ENCODE measurements around the gene HELZ2.

HELZ2 gene

GRCh38 chr20:63538204-63539091, 35.6 kb downstream of the HELZ2 start:
- no peak for DNase-seq (ENCODE audit: low read depth)

GRCh38 chr20:63537525-63538203, 36.4 kb downstream of the HELZ2 start:
- DNase-seq (ENCODE audit: low read depth): peak; percentile 82

- DNase-seq (ENCODE audit: low read depth): no peak
These were observed 37.0 kb downstream of the HELZ2 start, which contains the start of gene PTK6 for GRCh38 chr20:63536997-63537524. Gene PTK6 (minus strand): TSS chr20:63537376. CDS start chr20:63537314, 62 bp downstream.

GRCh38 chr20:63536241-63536977, 37.6 kb downstream of the HELZ2 start:
- DNase-seq (ENCODE audit: low read depth): no peak

- no peak for DNase-seq (ENCODE audit: low read depth)
These were observed 39.0 kb downstream of the HELZ2 start for GRCh38 chr20:63534831-63535651.

- DNase-seq (ENCODE audit: low read depth): no peak
These were observed 39.6 kb downstream of the HELZ2 start for GRCh38 chr20:63534427-63534830.

- no peak for DNase-seq (ENCODE audit: low read depth)
These were observed 40.1 kb downstream of the HELZ2 start for GRCh38 chr20:63533871-63534393.

GRCh38 chr20:63533388-63533787, 40.7 kb downstream of the HELZ2 start:
- no peak for DNase-seq (ENCODE audit: low read depth)

GRCh38 chr20:63532449-63532971, 41.5 kb downstream of the HELZ2 start:
- DNase-seq (ENCODE audit: low read depth): no peak

- no peak for DNase-seq (ENCODE audit: low read depth)
These were observed 42.2 kb downstream of the HELZ2 start for GRCh38 chr20:63531686-63532448.

- DNase-seq (ENCODE audit: low read depth): no peak
These were observed 43.3 kb downstream of the HELZ2 start for GRCh38 chr20:63530788-63531160.

- no peak for DNase-seq (ENCODE audit: low read depth)
These were observed 43.9 kb downstream of the HELZ2 start for GRCh38 chr20:63529861-63530787.

- DNase-seq (ENCODE audit: low read depth): no peak
These were observed 44.7 kb downstream of the HELZ2 start for GRCh38 chr20:63529180-63529860.

GRCh38 chr20:63527184-63527583, 46.9 kb downstream of the HELZ2 start:
- DNase-seq (ENCODE audit: low read depth): no peak

- DNase-seq (ENCODE audit: low read depth): no peak
These were observed 48.1 kb downstream of the HELZ2 start for GRCh38 chr20:63525971-63526370.

- DNase-seq (ENCODE audit: low read depth): no peak
These were observed 48.9 kb downstream of the HELZ2 start for GRCh38 chr20:63525185-63525584.

Data from HS-5 (cell line).